Endothelial cell of umbilical vein (primary cell): ENCODE measurements around the gene EMX1. TPM values are rescaled to one million over a fixed set of nuclear protein-coding genes. Genes with fewer than 3 reads are reported as not detected.

ENCODE experiments used
- BruUV-seq: library from RNA; stranded (reverse); fragments of 400-500 nt; replicated peaks from 2 replicates; lab custom pipeline; 2021; lab: Mats Ljungman, UMichigan
- CTCF ChIA-PET: fragments of 300-600, 350-600 bp; sonication (Branson Sonifier 250); formaldehyde crosslinking; loops from one replicate; lab custom pipeline; 2021; ENCODE audit warnings: antibody characterized with exemption, inconsistent platforms; lab: Charles Lee
- POLR2A ChIA-PET: fragments of 300-600, 350-600 bp; sonication (Branson Sonifier 250); formaldehyde crosslinking; loops from one replicate; lab custom pipeline; 2021; ENCODE audit warnings: antibody characterized with exemption, inconsistent platforms; lab: Charles Lee
- DNase-seq: peaks from one replicate; pipeline ENCODE4 v3.0.0-alpha.2; 2011; ENCODE audit warnings: low read depth, low spot score
- FAIRE-seq: peaks from 2 replicates; lab custom pipeline; 2011; peaks lifted over from hg19 to GRCh38; lab: Jason Lieb, UNC
- H2AFZ ChIP-seq: 2 replicates; pipeline ENCODE4 v1.6.0; 2012; ENCODE audit warnings: low read depth, low read length, control low read depth, inconsistent platforms
- H3K27ac ChIP-seq: 2 replicates; pipeline ENCODE4 v1.5.1; 2011; ENCODE audit warnings: low read depth, mild to moderate bottlenecking, control low read depth, low read length, moderate library complexity; ENCODE audit not compliant: insufficient read depth
- H3K27me3 ChIP-seq, 2 experiments: 2 replicates each; pipeline versions ENCODE4 v1.6.0 to v1.6.1; 2011; ENCODE audit warnings: low read length in 2 of 2, mixed read lengths in 1 of 2; ENCODE audit not compliant: control insufficient read depth in 2 of 2, insufficient read depth in 2 of 2
- H3K36me3 ChIP-seq, 2 experiments: 2 replicates in 1 of 2; 3 replicates in 1 of 2; pipeline ENCODE4 v1.5.1; 2011; ENCODE audit warnings: low read length in 2 of 2, mild to moderate bottlenecking in 1 of 2, moderate library complexity in 1 of 2; ENCODE audit not compliant: control insufficient read depth in 2 of 2, insufficient read depth in 2 of 2; ENCODE audit errors: extremely low read depth in 1 of 2
- H3K4me1 ChIP-seq: 3 replicates; pipeline ENCODE4 v1.5.1; 2011; ENCODE audit warnings: mild to moderate bottlenecking, low read length; ENCODE audit not compliant: control insufficient read depth, insufficient read depth; ENCODE audit errors: extremely low read depth
- H3K4me2 ChIP-seq: 2 replicates; pipeline ENCODE4 v1.6.1; 2011; ENCODE audit warnings: low read length, control low read depth, mixed read lengths; ENCODE audit not compliant: insufficient read depth
- H3K4me3 ChIP-seq, 3 experiments: fragments of 200-600 bp in 1 of 3; sonication (generic), shearing (Covaris generic) in 1 of 3; replicated peaks in 1 of 3; 2 replicates each; pipeline ENCODE4 v1.5.1; 2011 to 2016; ENCODE audit warnings: control low read depth in 3 of 3, low read length in 3 of 3, mild to moderate bottlenecking in 2 of 3, inconsistent platforms in 1 of 3, low read depth in 1 of 3, moderate library complexity in 1 of 3; ENCODE audit not compliant: insufficient read depth in 1 of 3
- H3K79me2 ChIP-seq: 2 replicates; pipeline ENCODE4 v1.6.0; 2012; ENCODE audit warnings: low read length, inconsistent platforms; ENCODE audit not compliant: control insufficient read depth, insufficient read depth
- H3K9ac ChIP-seq: replicated peaks from 2 replicates; pipeline ENCODE3; 2011; ENCODE audit warnings: low read length, control low read depth; ENCODE audit not compliant: insufficient read depth; ENCODE audit errors: extremely low read depth
- H3K9me1 ChIP-seq: replicated peaks from 3 replicates; pipeline ENCODE4 v1.6.0; 2011; ENCODE audit warnings: mild to moderate bottlenecking, low read length; ENCODE audit not compliant: control insufficient read depth, insufficient read depth; ENCODE audit errors: extremely low read depth
- H3K9me3 ChIP-seq: replicated peaks from 2 replicates; pipeline ENCODE4 v1.5.1; 2012; ENCODE audit warnings: low read length, inconsistent platforms; ENCODE audit not compliant: control insufficient read depth, insufficient read depth
- H4K20me1 ChIP-seq: replicated peaks from 2 replicates; pipeline ENCODE3; 2011; ENCODE audit warnings: mild to moderate bottlenecking, low read length; ENCODE audit not compliant: control insufficient read depth, insufficient read depth; ENCODE audit errors: extremely low read depth
- CTCF ChIP-seq, 2 donors: IDR thresholded peaks; 1 replicate in 1 of 2; 2 replicates in 1 of 2; pipeline ENCODE4 v1.5.1; 2011; ENCODE audit warnings: low read length in 2 of 2, mild to moderate bottlenecking in 2 of 2, moderate library complexity in 2 of 2, control low read depth in 1 of 2, inconsistent platforms in 1 of 2, low read depth in 1 of 2; ENCODE audit not compliant: insufficient read depth in 1 of 2; ENCODE audit errors: extremely low read depth in 1 of 2
- EZH2 ChIP-seq: IDR thresholded peaks from 2 replicates; pipeline ENCODE4 v1.6.1; 2012; ENCODE audit warnings: borderline replicate concordance, low read depth, mild to moderate bottlenecking, moderate library complexity, low read length, inconsistent platforms; ENCODE audit not compliant: severe bottlenecking
- FOS ChIP-seq: IDR thresholded peaks from 2 replicates; pipeline ENCODE4 v1.6.1; 2011; ENCODE audit warnings: mild to moderate bottlenecking, low read length, moderate library complexity, borderline replicate concordance; ENCODE audit not compliant: insufficient read depth
- GATA2 ChIP-seq: IDR thresholded peaks from 2 replicates; pipeline ENCODE4 v1.7.0; 2011; ENCODE audit warnings: low read depth, mild to moderate bottlenecking, moderate library complexity, mixed read lengths, low read length; ENCODE audit not compliant: insufficient read length, insufficient read depth
- JUN ChIP-seq: IDR thresholded peaks from 2 replicates; pipeline ENCODE4 v1.6.1; 2011; ENCODE audit warnings: borderline replicate concordance, low read depth; ENCODE audit not compliant: insufficient read length, insufficient read depth
- MAX ChIP-seq: IDR thresholded peaks from 2 replicates; pipeline ENCODE4 v1.6.1; 2011; ENCODE audit not compliant: insufficient read depth, insufficient read length
- MYC ChIP-seq: IDR thresholded peaks from one replicate; pipeline ENCODE4 v1.6.1; 2011; ENCODE audit warnings: mild to moderate bottlenecking, low read depth, low read length
- POLR2A ChIP-seq: IDR thresholded peaks from 2 replicates; pipeline ENCODE4 v1.6.1; 2012; ENCODE audit warnings: low read depth, mild to moderate bottlenecking, control low read depth, low read length
- POLR2AphosphoS5 ChIP-seq: IDR thresholded peaks from 2 replicates; pipeline ENCODE4 v1.6.1; 2012; ENCODE audit warnings: low read depth, mild to moderate bottlenecking, control low read depth, low read length, moderate library complexity; ENCODE audit not compliant: insufficient read depth
- dilution Hi-C: fragments of 300-500 bp; cut with MboI; formaldehyde crosslinking; loops from one replicate; pipeline ENCODE4 v1.15.0; 2019; ENCODE audit warnings: low sequenced_read_pairs; ENCODE audit not compliant: extremely low pct_ligation_motif_present
- intact Hi-C: fragments of 100-400 bp; cut with micrococcal nuclease; formaldehyde crosslinking; loops from one replicate; pipeline ENCODE4 v1.10.0; 2022
- polyA plus RNA-seq, 4 experiments: library from polyadenylated mRNA; depleted of rRNA in 3 of 4; stranded (reverse) in 3 of 4; unstranded in 1 of 4; fragments of >200 nt; gene quantifications; 2 replicates each; pipeline versions ENCODE4 v1.2.1 to v1.2.3, GENCODE V29; 2011 to 2012; ENCODE audit warnings: missing spikeins in 1 of 4
- total RNA-seq: library from RNA; stranded (reverse); gene quantifications from 2 replicates; pipeline ENCODE4 v1.2.3, GENCODE V29; 2021

Gene EMX1
- total and polyA plus RNA-seq, 2 donors (not counting 3 experiments of a cell fraction or from before 2014, with no cell fraction given): not detected

GRCh38 chr2:72944804-72945449 is 27.6 kb downstream of the EMX1 start:
- Histone ChIP-seq H3K27ac (no peak overlapping the region), H3K27me3 (no peaks in the 10 kb centered on the region), H3K9ac (no peak overlapping the region), H3K4me1 (no peaks in the 10 kb centered on the region), H3K9me3 (no peaks in the 10 kb centered on the region), H3K4me3 (no peak overlapping the region), H3K9me1 (no peaks in the 10 kb centered on the region), H3K36me3 (no peaks in the 10 kb centered on the region), H2AFZ (no peak overlapping the region), H3K79me2 (no peaks in the 10 kb centered on the region), H4K20me1 (no peaks in the 10 kb centered on the region), H3K4me2 (no peak overlapping the region)
- no peak for FAIRE-seq
- POLR2A ChIA-PET: no interaction called here
- DNase-seq: no peak
- CTCF ChIA-PET: no interaction called here
- dilution Hi-C loops: no loop called here
- TF ChIP-seq MAX (no peak), POLR2AphosphoS5 (no peak), JUN (no peak), CTCF (IDR thresholded peaks at IDR 0.05; ENCODE audit: extremely low read depth in 1 of 2, insufficient read depth in 1 of 2, low read depth in 1 of 2, low read length in 2 of 2) (no peak), MYC (no peak), EZH2 (no peak), FOS (no peak), POLR2A (no peak), GATA2 (no peak)
- no TSS peak for BruUV-seq
- intact Hi-C loops: no loop called here
